HG03097 (cell line): ENCODE measurements around the gene DCAF15.

Experiments
- ATAC-seq: cut with Tn5 transposase; IDR thresholded peaks from one replicate; pipeline ENCODE4 v1.9.1; 2021; ENCODE audit not compliant: unreplicated experiment, low FRiP score

DCAF15 gene

GRCh38 chr19:14006085-14006765 lies 53.9 kb downstream of the DCAF15 start, which contains the start of gene RFX1:
Gene RFX1 (minus strand): TSS chr19:14006320. CDS start chr19:13993843, 12,477 bp downstream.
- ATAC-seq = peak; percentile 77

- peak; percentile 35 for ATAC-seq
These were observed 54.7 kb downstream of the DCAF15 start for GRCh38 chr19:14006766-14007562.
